ENCODE data around the gene ATP9B. TPM values are rescaled to one million over a fixed set of nuclear protein-coding genes. Genes with fewer than 3 reads are reported as not detected.

ATP9B gene
- total RNA-seq, 2 experiments from 2014 or later, result 61.9 to 63.5 TPM

DNA sequence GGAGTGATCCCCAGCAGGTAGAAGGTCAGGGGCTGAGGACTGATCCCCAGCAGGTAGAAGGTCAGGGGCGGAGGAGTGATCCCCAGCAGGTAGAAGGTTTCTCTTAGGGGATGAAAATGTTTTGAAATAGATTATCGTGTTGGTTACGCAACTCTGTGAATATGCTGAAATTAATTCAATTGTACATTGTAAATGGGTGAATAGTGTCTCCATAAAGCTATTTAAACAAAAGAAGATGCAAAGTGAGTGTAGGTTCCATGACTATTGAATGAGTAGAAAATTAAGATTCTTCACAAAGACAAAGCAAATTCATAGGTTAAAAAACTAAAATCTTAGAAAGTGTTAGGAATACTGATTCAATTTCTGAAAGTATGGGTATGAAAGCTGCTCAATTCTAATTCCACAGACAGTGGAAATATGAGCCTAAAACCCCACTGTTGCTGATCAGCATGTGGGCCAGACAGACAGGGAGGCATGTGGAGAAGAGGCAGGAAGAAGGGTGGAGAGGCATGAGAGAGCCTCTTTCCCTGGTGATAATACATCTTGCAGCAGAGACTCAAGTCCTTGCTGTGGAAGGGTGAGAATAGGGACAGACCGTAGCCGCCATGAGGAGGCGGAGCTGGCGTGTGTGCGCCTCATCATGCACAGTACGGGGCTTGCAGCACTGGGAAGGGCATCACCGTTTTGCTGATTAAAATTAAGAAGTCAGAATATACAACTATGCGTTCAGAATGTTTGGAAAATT is 240.6 kb downstream of the ATP9B start:
- Histone ChIP-seq H3K27ac (ENCODE audit: low read depth in 1 of 2, low read length in 2 of 2) (no peak overlapping the region), H3K9me3 (ENCODE audit: control insufficient read depth in 1 of 2, insufficient read depth in 1 of 2, low read length in 2 of 2) (peaks cover 0 to 6% of the 10 kb centered on the region in 2 experiments), H3K27me3 (ENCODE audit: control insufficient read depth in 1 of 2, insufficient read depth in 2 of 2, low read length in 2 of 2) (no peaks in the 10 kb centered on the region), H3K36me3 (ENCODE audit: insufficient read depth, low read length) (peaks cover 50% of the 10 kb centered on the region), H3K4me3 (ENCODE audit: low read length) (no peak overlapping the region), H3K4me1 (ENCODE audit: insufficient read depth, low read length) (no peaks in the 10 kb centered on the region)
- DNase-seq (no peak), ATAC-seq (ENCODE audit: poor library complexity) (no peak)
- intact Hi-C loops (cut with DNase I, micrococcal nuclease), result no loop called here
- no peaks in the 10 kb centered on the region for H3K4me1 Mint-ChIP-seq (ENCODE audit: low read depth)
- ChIA-PET POLR2A (no interaction called here), CTCF (no interaction called here)
- peaks cover 86% of the 10 kb centered on the region for H3K36me3 Mint-ChIP-seq (ENCODE audit: low read depth)
- no peak for TF ChIP-seq CTCF (IDR thresholded peaks at IDR 0.05)
- no peaks in the 10 kb centered on the region for H3K9me3 Mint-ChIP-seq
- H3K27me3 Mint-ChIP-seq, result no peaks in the 10 kb centered on the region
- peak overlapping the region; percentile 31 for H3K27ac Mint-ChIP-seq
- H3K4me3 Mint-ChIP-seq, result no peak overlapping the region

DNA sequence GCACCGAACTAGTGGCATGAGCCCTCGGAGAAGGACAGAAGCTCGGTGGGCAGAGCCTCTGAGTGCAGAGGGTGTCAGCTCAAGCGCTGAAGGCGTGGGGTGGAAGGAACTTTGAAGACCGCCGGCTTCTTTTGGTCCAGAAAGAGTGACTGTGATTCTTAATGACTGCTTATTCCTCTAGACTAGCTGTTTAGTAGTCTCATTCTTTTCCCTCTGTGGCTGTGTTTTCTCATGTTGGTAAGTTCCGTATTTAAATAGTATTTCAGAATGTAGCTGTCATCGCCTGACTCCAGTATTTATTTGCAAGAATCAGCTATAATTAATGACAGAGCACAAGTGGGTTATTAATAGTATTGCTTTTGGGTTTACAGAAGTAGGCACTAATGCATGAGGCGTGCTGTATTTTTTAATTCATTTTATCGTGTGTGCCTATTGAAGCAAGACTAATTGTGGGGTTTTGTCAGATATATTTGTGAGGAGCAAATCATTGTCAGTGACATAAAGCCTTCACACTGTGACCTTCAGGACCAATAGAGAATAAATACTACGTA is 245.7 kb downstream of the ATP9B start:
- Mint-ChIP-seq H3K9me3 (no peaks in the 10 kb centered on the region), H3K4me1 (ENCODE audit: low read depth) (peaks cover 19% of the 10 kb centered on the region), H3K36me3 (ENCODE audit: low read depth) (peaks cover 88% of the 10 kb centered on the region), H3K27me3 (no peaks in the 10 kb centered on the region), H3K27ac (no peak overlapping the region), H3K4me3 (no peak overlapping the region)
- intact Hi-C loops (cut with DNase I, micrococcal nuclease), result no loop called here
- POLR2A ChIA-PET, result no interaction called here
- Histone ChIP-seq H3K27me3 (ENCODE audit: control insufficient read depth in 1 of 2, insufficient read depth in 2 of 2, low read length in 2 of 2) (no peaks in the 10 kb centered on the region), H3K9me3 (ENCODE audit: control insufficient read depth in 1 of 2, insufficient read depth in 1 of 2, low read length in 2 of 2) (peaks cover 0 to 14% of the 10 kb centered on the region in 2 experiments), H3K27ac (ENCODE audit: low read depth in 1 of 2, low read length in 2 of 2) (no peak overlapping the region), H3K4me3 (ENCODE audit: low read length) (no peak overlapping the region), H3K4me1 (ENCODE audit: insufficient read depth, low read length) (peaks cover 8% of the 10 kb centered on the region), H3K36me3 (ENCODE audit: insufficient read depth, low read length) (peaks cover 20% of the 10 kb centered on the region)
- DNase-seq (no peak), ATAC-seq (ENCODE audit: poor library complexity) (no peak)
- CTCF ChIA-PET, result interaction anchor here (2.0 kb wide), 1 partner anchor 8 kb away, joined by 4 read pairs; no protein-coding TSS in a partner anchor
- TF ChIP-seq CTCF (IDR thresholded peaks at IDR 0.05), result no peak

GRCh38 chr18:79315596-79315995 is 246.4 kb downstream of the ATP9B start:
- peaks cover 19% of the 10 kb centered on the region for H3K4me1 Mint-ChIP-seq (ENCODE audit: low read depth)
- H3K4me3 Mint-ChIP-seq, result no peak overlapping the region
- no peak for TF ChIP-seq CTCF (IDR thresholded peaks at IDR 0.05)
- Histone ChIP-seq H3K4me1 (ENCODE audit: insufficient read depth, low read length) (peaks cover 8% of the 10 kb centered on the region), H3K4me3 (ENCODE audit: low read length) (no peak overlapping the region), H3K27ac (ENCODE audit: low read depth in 1 of 2, low read length in 2 of 2) (no peak overlapping the region), H3K27me3 (ENCODE audit: control insufficient read depth in 1 of 2, insufficient read depth in 2 of 2, low read length in 2 of 2) (no peaks in the 10 kb centered on the region), H3K9me3 (ENCODE audit: control insufficient read depth in 1 of 2, insufficient read depth in 1 of 2, low read length in 2 of 2) (peaks cover 0 to 14% of the 10 kb centered on the region in 2 experiments), H3K36me3 (ENCODE audit: insufficient read depth, low read length) (peaks cover 20% of the 10 kb centered on the region)
- peaks cover 86% of the 10 kb centered on the region for H3K36me3 Mint-ChIP-seq (ENCODE audit: low read depth)
- ATAC-seq (ENCODE audit: poor library complexity), result no peak
- CTCF ChIA-PET, result interaction anchor here (2.0 kb wide), 1 partner anchor 9 kb away, joined by 4 read pairs; no protein-coding TSS in a partner anchor
- H3K9me3 Mint-ChIP-seq, result no peaks in the 10 kb centered on the region
- H3K27ac Mint-ChIP-seq, result no peak overlapping the region
- POLR2A ChIA-PET, result no interaction called here
- no peak for DNase-seq
- intact Hi-C loops (cut with DNase I, micrococcal nuclease), result no loop called here
- H3K27me3 Mint-ChIP-seq, result no peaks in the 10 kb centered on the region

Data from CD4-positive, alpha-beta T cell (primary cell).